T follicular helper cell (primary cell): ENCODE measurements around the gene MRPS10.
"Not testable (repeated sequence)": the region's sequence is repeated elsewhere in the genome, so short reads cannot be mapped to it uniquely, and the experiment has no call there.

Source experiments
- DNase-seq: peaks from one replicate; pipeline ENCODE4 v3.0.0-alpha.2; 2020; ENCODE audit warnings: low read depth

MRPS10 gene

DNA sequence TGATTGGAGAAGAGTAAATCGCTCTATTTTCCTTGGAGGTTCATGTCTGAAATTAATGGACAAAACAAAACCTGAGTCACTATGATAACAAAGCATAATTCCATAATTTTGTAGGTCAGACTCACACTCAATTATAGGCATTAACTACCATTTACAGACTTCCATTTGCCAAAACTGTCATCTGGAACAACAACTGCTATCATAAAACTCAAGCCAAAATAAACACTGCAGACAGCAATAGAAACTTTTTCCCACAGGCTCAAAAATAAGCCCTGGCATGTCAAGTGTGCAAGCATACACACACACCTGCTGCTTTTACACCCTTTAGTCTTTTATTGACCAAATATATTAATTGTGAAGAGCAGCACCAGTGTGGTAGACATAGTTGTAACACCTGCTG is 7.1 kb downstream of the MRPS10 start:
- DNase-seq: no peak

DNA sequence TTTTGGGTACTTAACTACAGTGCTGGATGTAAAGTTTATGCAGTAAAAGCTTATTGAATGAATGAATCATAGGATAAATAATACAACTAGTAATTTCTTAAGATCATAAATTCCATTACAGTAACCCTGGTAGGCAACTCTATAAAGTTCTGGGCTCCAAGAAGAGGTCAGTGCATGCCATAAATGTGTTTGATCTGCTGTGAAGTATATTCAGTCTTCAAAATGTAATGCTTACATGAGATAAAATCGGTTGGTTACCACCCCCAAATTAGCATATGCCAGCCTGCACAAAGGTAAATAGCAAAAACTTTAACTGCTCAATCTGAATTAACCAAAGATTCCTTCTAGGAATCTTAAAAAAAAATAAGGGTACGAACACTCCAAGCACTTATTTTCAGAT is 10.1 kb downstream of the MRPS10 start:
- DNase-seq: not testable (repeated sequence)

DNA sequence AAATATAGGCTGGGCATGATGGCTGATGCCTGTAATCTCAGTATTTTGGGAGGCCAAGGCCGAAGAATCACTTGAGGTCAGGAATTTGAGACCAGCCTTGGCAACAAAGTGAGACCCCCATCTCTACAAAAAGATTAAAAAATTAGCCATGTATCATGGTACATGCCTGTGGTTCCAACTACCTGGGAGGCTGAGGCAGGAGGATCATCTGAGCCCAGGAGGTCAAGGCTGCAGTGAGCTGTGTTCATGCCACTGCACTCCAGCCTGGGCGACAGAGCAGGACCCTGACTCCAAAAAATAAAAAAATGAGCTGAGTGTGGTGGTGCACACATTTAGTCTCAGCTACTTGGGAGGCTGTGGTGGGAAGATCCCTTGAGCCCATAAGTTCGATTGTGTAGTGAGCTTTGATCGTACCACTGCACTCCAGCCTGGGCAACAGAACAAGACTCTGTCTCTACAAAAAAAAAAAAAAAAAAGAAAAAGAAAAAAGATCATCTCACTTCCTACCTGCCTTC is 12.8 kb downstream of the MRPS10 start:
- no peak for DNase-seq

DNA sequence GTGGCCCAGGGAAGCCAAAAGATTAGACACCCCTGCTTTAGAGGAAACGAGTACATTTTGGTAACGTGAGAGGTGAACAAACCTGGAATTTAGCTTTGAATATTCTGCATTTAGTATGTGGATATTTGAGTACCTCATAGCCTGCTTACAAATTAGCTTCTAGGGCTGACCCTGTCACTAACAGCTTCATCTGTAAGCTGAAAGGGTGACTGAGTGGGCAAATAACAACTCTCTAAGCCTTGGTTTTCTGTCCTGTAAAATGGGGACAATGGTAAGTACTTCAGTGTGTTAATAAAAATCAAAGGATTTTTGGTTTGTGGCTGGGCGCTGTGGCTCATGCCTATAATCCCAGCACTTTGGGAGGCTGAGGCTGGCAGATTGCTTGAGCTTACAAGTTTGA is 14.5 kb downstream of the MRPS10 start:
- DNase-seq: no peak

DNA sequence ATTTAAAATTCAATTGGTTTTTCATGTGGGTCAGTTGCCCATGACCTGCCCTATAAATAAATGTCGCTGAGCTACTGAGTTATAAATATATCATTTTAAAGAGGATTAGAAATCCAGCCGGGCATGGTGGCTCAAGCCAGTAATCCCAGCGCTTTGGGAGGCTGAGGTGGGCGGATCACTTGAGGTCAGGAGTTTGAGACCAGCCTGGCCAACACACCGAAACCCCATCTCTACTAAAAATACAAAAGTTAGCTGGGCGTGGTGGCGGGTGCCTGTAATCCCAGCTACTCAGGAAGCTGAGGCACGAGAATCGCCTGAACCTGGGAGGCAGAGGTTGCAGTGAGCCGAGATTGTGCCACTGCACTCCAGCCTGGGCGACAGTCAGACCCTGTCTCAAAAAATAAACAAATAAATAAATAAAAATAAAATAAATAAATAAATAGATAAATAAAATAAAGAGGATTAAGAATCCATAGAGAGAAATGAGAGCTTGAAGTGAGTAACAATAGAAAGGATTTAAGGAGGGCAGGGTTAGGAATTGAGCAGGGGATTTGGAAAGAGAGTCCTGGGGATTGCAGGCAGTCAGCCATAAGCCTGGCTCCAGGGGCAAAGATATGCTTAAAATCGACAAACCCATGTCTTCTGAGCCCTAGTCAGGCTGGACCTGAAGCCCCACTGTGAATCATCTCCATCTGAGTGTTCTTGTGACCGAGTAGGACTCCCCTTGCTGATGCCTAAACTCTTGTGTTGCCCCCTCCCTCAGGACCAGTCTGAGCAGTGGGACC is 15.3 kb downstream of the MRPS10 start:
- DNase-seq: not testable (repeated sequence)

DNA sequence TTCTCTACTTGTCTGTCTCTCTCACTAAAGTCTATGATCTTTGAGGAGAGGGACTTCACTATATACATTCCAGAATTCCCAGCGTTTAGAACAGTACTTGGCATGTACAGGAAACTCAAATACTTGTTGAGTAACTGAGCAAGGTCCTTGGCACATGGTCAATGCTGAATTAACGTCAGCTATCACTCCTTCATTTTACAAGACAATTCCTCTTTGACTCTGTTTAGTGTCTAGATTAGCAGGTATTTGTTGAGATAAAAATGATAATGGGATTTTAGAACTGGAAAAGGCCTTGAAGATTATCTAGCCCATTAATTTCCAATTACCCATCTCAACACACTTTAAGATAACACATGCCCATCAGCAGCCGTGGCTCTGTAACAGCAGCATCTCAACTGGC is 16.3 kb downstream of the MRPS10 start:
- no peak for DNase-seq

DNA sequence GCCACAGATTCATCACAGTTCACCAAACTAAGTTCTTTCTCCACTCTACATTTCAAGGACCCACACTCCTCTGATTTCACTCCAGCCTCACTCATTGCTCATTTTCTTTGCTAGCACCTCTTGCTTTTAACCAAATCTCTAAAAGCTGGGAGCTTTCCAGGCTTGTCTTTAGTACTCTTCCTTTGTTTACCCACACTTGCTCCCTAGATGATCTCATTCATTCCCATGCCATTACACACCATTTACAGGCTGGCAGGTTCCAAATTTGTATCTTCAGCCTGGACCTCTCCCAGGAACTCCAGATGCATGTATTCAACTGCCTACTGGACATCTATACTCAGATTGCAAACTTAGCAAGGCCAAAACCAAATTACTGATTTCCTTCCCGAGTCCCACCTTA is 17.6 kb downstream of the MRPS10 start:
- DNase-seq: no peak

DNA sequence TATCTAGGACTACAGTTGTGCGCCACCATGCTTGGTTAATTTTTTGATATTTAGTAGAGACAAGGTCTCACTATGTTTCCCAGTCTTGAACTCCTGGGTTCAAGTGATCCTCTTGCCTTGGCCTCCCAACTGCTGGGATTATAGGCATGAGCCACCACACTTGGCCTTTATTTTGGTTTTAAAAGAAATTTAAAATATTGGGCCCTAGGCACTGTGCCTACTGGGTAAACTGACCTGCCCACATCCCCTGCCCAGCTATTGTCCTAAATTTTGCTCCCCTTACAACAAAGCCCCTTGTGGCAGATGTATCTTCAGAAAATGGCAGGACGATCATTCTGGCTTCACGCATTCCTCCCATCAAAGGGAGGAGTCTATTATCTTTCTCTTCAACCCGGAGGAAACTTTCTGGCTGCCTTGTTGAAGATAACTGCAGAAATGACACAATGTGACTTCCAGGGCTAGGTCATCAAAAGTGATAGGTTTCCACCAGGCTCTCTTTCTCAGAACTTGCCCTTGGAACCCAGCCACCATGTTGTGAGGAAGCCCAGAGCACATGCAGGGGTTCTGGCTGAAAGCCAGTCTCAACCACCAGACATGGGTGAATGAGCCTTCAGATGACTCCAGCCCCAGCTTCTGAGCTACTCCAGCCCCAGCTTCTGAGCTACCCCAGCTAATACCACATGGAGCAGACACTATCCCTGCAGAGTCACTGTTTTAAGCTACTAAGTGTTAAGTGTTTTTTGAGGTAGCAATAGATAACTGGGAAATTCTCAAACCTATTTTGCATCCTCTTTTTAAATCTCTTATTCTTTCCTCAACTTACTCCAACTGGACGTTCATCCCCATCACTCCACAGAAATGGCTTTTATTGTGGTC is 18.3 kb downstream of the MRPS10 start:
- no peak for DNase-seq

DNA sequence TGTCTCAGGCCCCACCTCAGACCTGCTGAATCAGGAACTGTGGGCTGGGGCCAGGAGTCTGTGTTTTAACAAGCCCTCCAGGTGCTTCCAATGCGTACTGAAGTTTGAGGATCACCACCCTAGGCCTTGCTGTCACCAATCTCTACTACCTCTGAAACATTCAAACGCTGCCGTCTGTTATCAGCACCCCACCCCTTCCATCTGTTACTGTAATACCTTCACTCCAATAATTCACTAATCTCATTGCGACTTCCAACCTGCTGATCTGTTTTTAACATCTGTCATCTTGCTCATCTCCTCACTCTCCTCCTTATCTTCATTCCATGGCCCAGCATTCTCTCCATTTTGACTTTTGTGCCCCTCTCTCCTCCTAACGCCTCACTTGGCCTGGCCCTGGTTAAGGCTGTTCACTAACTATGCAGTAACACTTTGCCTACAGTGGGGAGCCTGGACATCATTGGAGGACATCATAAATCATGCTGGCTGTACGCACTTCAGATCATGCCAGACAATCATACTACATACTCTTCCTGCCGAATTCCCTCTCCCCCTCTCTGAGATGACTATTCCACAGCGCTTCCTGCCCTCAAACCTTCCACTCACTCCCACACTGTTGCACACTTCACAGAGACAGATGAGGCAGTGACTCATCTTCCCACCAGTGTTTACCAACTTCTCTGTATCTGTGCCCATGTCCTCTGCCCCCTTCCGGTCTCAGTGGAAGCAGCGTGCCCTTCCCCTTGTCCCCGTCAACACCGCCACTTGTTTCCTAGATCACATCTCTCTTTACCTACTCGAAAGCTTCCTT is 19.9 kb downstream of the MRPS10 start:
- no peak for DNase-seq

DNA sequence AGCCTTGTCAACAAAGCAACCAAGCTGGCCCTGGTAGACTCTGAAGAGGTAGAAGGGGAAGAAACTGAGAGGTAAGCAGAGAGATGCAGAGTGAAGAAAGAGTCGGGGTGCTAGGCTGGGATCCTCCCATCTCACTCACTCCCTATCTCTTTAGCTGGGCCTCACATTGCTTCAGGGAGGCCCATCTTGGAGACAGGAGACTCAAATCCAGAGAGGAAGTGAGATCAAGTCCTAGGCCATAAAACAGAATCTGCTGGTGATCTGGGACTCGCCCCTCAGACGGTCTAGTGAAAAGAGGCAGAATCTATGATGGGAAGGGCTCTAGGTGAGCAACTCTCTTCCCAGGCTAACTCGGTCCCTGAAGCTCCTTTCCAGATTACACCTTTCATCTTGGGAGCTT is 22.2 kb downstream of the MRPS10 start:
- DNase-seq: no peak

DNA sequence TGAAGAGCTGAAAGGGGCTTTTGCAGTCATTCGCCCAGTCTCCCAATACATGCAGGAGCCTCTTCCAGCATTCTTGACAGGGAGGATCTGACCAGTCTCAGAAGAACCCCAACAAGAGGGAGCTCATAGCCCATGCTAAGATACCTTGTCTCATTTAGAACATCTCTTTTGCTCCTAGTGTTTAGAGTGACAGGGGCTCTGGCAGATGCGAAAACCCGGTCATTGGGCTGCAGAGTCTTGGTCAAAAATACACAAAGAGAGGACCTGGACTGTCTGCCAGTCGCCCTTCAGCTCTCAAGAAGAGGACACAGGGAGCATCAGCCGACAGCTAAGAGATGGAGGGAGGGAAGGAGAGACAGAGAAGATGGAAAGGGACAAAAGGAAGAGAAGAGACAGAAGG is 23.6 kb downstream of the MRPS10 start:
- no peak for DNase-seq

DNA sequence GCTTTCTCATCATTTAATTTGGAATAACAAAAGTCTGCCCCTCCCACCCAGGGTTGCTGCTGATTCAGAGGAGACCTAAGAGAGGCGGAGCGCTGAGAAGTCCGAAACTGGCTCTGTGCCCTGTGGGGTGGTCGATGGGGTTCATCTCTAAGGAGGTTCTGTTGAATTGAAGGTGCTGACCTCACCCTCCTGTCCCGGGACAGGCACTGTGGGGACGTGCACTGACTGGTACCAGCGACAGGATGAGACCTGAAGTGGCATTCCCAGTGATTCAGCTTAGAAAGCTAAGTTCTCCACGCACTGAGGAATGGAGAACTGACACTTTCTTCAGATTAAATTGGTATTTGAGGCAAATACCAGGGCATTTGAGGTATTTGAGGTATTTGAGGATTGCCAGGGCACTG is 24.2 kb downstream of the MRPS10 start:
- no peak for DNase-seq

DNA sequence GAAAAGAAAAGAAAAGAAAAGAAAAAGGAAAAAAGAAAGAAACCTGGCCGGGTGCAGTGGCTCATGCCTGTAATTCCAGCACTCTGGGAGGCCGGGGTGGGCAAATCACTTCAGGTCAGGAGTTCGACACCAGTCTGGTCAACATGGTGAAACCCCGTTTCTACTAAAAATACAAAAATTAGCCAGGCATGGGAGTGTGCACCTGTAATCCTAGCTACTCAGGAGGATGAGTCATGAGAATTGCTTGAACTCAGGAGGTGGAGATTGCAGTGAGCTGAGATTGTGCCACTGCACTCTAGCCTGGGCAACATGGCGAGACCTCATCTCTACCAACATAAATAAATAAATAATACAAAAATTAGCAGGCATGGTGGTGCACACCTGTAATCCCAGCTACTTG is 25.3 kb downstream of the MRPS10 start:
- not testable (repeated sequence) for DNase-seq

DNA sequence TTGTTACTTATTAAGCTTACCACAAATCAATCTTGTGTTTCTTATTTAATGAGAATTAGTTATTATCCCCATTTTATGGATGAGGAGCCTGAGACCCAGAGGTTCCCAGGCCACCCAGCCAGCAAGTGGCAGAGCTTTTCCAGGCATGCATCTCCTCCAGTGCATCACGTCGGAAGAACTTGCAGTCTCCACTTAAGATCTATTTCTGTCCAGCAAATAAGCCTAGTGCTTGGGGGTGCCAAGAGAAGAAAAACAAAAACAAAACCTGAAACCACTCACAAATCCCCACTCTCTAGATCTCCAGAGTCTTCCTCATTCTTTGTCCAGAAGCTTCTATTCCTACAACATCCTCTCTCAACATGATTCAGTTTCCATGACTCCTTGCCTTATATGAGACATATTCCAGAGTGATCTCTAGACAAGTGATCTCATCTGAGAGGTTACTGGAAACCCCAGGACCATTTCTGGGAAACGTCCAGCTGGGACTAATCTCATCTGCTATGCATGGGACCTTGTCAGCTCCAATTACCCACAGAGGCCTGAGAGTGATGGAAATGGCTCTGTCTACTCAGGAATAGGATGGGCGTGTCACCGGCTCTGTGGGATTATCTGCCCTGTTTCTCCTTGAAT is 27.0 kb downstream of the MRPS10 start:
- no peak for DNase-seq

DNA sequence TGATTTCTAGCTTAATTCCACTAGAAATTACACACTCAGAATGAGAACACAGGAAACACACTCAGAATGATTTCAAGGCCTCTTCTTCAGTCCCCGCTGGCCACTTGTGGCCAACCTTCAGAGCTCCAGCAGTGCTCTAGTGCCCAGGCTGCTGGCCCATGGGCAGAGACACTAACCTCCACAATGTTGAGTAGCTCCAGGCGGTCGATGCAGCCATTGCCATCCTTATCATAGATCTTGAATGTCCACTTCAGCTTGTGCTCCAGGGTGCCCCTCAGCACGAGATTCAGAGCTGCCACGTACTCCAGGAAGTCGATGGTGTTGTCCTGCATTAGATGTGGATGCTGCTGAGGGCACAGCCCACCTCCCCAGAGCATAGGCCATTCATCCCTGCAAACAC is 29.3 kb downstream of the MRPS10 start:
- DNase-seq: no peak

DNA sequence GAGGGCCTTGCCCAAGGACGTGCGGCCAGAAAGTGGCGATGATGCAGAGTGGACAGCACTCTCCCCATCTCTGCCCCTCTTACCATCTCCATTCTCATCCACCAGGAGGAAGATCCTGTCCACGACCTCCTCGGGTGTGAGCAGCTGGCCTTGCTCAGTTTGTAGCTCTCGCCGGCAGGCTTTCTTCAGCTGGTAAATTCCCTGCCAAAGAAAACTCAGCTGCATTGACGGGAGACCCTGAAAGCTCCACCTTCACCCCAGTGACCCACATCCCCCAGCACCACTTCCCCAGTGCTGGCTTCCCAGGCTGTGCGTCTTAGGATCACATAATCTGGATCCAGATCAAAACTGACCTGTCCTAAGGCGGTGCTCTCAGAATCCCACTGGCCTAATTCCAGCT is 32.1 kb downstream of the MRPS10 start:
- no peak for DNase-seq

DNA sequence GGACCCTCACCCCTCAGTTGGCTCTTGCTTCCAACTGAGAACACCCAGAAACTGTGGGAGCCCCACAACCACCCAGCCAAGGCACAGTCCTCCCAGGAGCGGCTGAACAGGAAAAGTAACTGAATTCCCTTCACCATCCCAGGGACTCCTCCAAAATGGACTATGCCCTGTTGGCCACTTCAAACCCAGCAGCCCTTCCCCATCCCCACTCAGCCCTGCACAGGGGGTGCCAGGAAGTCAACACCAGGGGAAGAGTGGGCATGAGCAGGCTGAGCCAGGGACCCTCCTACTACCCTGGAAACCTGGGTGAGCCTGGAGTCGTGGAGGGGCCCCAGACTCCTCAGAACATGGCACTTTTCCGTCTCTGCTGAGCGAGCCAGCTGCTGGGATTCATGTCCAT is 33.2 kb downstream of the MRPS10 start:
- no peak for DNase-seq

DNA sequence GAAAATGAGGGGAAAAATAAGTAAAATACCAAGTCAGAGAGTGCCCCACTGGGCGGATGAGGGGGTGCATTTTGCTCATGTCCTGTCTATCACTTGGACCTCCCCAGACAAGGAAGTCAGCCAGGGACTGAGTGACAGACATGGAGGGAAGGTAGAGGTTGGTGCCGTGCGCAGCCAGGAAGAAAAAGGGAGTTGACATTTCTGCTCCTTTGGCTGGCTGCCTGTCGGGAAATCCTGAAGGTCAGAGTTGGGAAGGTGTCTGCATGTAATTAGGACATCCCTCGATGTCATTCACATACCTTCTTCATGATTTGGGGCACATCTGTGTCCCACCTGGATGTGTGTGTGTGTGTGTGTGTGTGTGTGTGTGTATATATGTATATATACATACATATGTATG is 35.6 kb downstream of the MRPS10 start:
- no peak for DNase-seq

DNA sequence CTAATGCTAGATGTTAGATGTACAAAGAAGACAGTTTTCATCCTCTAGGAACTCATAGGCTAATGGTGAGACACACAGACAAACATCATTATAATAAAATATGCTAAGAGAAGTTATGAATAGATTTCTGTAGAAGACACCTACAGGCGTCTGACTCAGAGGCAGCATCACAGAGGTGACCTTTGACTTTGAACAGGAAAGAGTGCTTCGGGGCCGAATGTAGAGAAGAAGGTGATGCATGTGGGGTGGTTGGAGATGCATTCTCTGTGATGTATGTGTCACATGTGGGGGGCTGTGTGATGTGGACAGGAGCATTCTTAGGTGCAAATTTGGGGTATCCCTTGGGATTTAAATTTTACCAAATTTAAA is 37.7 kb downstream of the MRPS10 start:
- DNase-seq: no peak

DNA sequence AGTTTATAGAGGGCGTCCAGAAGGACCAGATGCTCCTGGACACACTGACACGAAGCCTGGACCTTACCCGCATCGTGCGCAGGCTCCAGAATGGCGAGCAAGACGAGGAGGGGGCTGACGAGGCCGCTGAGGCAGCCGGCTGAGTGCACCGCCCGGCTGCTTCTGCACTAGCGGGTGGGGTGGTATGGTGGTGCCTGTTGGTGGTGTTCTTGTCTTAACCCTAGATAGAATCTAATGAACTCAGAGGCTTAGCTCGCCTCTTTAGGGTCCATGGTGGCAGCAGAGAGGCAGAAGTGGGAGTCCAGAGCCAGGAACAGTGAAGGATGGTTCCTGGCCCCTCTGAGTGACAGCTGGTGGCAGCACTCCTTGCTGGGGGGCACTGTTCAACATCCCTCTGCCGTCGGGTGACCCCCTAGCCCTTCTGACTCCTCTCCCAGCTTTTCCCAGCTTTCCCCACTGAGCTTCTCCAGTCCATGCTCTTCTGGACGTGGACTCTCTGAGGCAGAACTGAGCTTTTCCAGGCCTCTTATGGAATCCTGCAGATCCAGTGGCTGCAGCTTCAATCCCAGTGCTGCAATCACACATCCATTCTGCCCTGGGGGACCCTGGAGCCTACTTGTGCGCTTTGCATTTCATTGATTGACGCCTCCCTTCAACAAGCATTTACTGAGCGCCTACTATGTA is 38.3 kb downstream of the MRPS10 start:
- no peak for DNase-seq
